PC-9 (cell line): ENCODE measurements around the gene ABHD17A. TPM values are rescaled to one million over a fixed set of nuclear protein-coding genes. Genes with fewer than 3 reads are reported as not detected.

Experiments used
- BruUV-seq: library from RNA; stranded (reverse); fragments of 400-500 nt; replicated peaks from 2 replicates; lab custom pipeline; 2021; lab: Mats Ljungman, UMichigan
- CTCF ChIA-PET: fragments of 300-600 bp; sonication (Branson Sonifier 250); formaldehyde crosslinking; loops from one replicate; lab custom pipeline; 2022; ENCODE audit warnings: antibody characterized with exemption; lab: Charles Lee
- POLR2A ChIA-PET: fragments of 300-600 bp; sonication (Branson Sonifier 250); formaldehyde crosslinking; loops from one replicate; lab custom pipeline; 2022; ENCODE audit warnings: antibody characterized with exemption; ENCODE audit not compliant: unreplicated experiment; lab: Charles Lee
- DNase-seq, 2 experiments: peaks; one replicate each; pipeline versions ENCODE4 v3.0.0 to v3.0.0-alpha.2; 2015 to 2022; ENCODE audit warnings: mixed read lengths in 1 of 2
- H2AFZ ChIP-seq: fragments of 200-600 bp; sonication (generic); 2 replicates; pipeline ENCODE4 v1.8.1; 2017; ENCODE audit warnings: antibody characterized with exemption
- H3F3A ChIP-seq: fragments of 200-600 bp; sonication (generic); 2 replicates; pipeline ENCODE4 v1.8.1; 2017; ENCODE audit warnings: antibody characterized with exemption, mild to moderate bottlenecking, low read depth; ENCODE audit not compliant: insufficient read depth
- H3K27ac ChIP-seq: fragments of 200-600 bp; sonication (generic); 2 replicates; pipeline ENCODE4 v1.6.1; 2016; ENCODE audit warnings: mixed run types
- H3K27me3 ChIP-seq: fragments of 200-600 bp; sonication (generic); 2 replicates; pipeline ENCODE4 v1.6.1; 2016; ENCODE audit warnings: low read depth, mixed run types; ENCODE audit not compliant: insufficient read depth
- H3K36me3 ChIP-seq: fragments of 200-600 bp; sonication (generic); 2 replicates; pipeline ENCODE4 v1.6.1; 2016; ENCODE audit warnings: low read depth, mixed run types
- H3K4me1 ChIP-seq: fragments of 200-600 bp; sonication (generic); replicated peaks from 2 replicates; pipeline ENCODE4 v1.6.1; 2016; ENCODE audit warnings: mixed run types; ENCODE audit not compliant: insufficient read depth
- H3K4me2 ChIP-seq: fragments of 200-600 bp; sonication (generic); 2 replicates; pipeline ENCODE4 v1.6.1; 2017; ENCODE audit warnings: mixed run types
- H3K4me3 ChIP-seq: fragments of 200-600 bp; sonication (generic); 2 replicates; pipeline ENCODE4 v1.6.1; 2016; ENCODE audit warnings: mixed run types
- H3K79me2 ChIP-seq: fragments of 200-600 bp; sonication (generic); 2 replicates; pipeline ENCODE4 v1.6.1; 2017; ENCODE audit warnings: low read depth, mixed run types
- H3K9me2 ChIP-seq: fragments of 200-600 bp; sonication (generic); 2 replicates; pipeline ENCODE4 v1.8.1; 2017; ENCODE audit warnings: mild to moderate bottlenecking; ENCODE audit not compliant: insufficient read depth
- H3K9me3 ChIP-seq: fragments of 200-600 bp; sonication (generic); 2 replicates; pipeline ENCODE4 v1.8.1; 2016; ENCODE audit warnings: low read depth; ENCODE audit not compliant: insufficient read depth
- H4K20me1 ChIP-seq: fragments of 200-600 bp; sonication (generic); 2 replicates; pipeline ENCODE4 v1.8.1; 2017; ENCODE audit not compliant: insufficient read depth
- CTCF ChIP-seq: fragments of 200-600 bp; sonication (generic); conservative IDR thresholded peaks from 2 replicates; pipeline ENCODE4 v1.6.1; 2017; ENCODE audit warnings: mixed run types, antibody characterized with exemption, mild to moderate bottlenecking, moderate library complexity
- EZH2 ChIP-seq: fragments of 200-600 bp; sonication (generic); IDR thresholded peaks from 2 replicates; pipeline ENCODE4 v1.8.0; 2017; ENCODE audit warnings: antibody characterized with exemption, low read depth
- intact Hi-C: fragments of 100-400 bp; cut with micrococcal nuclease; formaldehyde crosslinking; loops from one replicate; pipeline ENCODE4 v1.10.0; 2022; ENCODE audit not compliant: unreplicated experiment
- total RNA-seq: library from RNA; stranded (reverse); gene quantifications from 2 replicates; pipeline ENCODE4 v1.2.3, GENCODE V29; 2021

ABHD17A gene
- total RNA-seq, 1 experiment from 2014 or later, result 35.9 TPM

- no peaks in the 10 kb centered on the region for H3K27me3 ChIP-seq
- ChIA-PET POLR2A (no interaction called here), CTCF (no interaction called here)
- H3K4me2 ChIP-seq, result no peak overlapping the region
- TF ChIP-seq EZH2 (no peak), CTCF (no peak)
- intact Hi-C loops, result loop anchor here (10.0 kb wide), 1 partner anchor 694 kb away; no protein-coding TSS in a partner anchor
- H3K27ac ChIP-seq, result no peak overlapping the region
- no peaks in the 10 kb centered on the region for H3K79me2 ChIP-seq
- no peak overlapping the region for H2AFZ ChIP-seq
- H3K4me1 ChIP-seq, result no peaks in the 10 kb centered on the region
- H3K9me2 ChIP-seq, result no peaks in the 10 kb centered on the region
- H4K20me1 ChIP-seq, result no peaks in the 10 kb centered on the region
- no peaks in the 10 kb centered on the region for H3K9me3 ChIP-seq
- BruUV-seq, result no TSS peak
- DNase-seq, result no peak
- H3F3A ChIP-seq, result no peaks in the 10 kb centered on the region
- no peaks in the 10 kb centered on the region for H3K36me3 ChIP-seq
- no peak overlapping the region for H3K4me3 ChIP-seq
These were observed 35.3 kb upstream of the ABHD17A start for GRCh38 chr19:1920644-1921043.

- Histone ChIP-seq H3K79me2 (no peaks in the 10 kb centered on the region), H3K27ac (no peak overlapping the region), H3K27me3 (no peaks in the 10 kb centered on the region), H3K4me3 (no peak overlapping the region), H2AFZ (no peak overlapping the region), H3K36me3 (no peaks in the 10 kb centered on the region), H3F3A (no peaks in the 10 kb centered on the region), H4K20me1 (0 out of 2 replicates have a peak, but pooled peaks cover 5% of the 10 kb centered on the region), H3K9me3 (no peaks in the 10 kb centered on the region), H3K4me2 (no peak overlapping the region), H3K4me1 (no peaks in the 10 kb centered on the region), H3K9me2 (no peaks in the 10 kb centered on the region)
- intact Hi-C loops, result no loop called here
- TF ChIP-seq CTCF (no peak), EZH2 (no peak)
- POLR2A ChIA-PET, result no interaction called here
- BruUV-seq, result no TSS peak
- DNase-seq, result no peak
- CTCF ChIA-PET, result no interaction called here
These were observed 33.7 kb upstream of the ABHD17A start for GRCh38 chr19:1918975-1919374.

GRCh38 chr19:1917926-1918325, 32.6 kb upstream of the ABHD17A start:
- TF ChIP-seq EZH2 (no peak), CTCF (no peak)
- Histone ChIP-seq H3K4me2 (no peak overlapping the region), H2AFZ (no peak overlapping the region), H3K27ac (no peak overlapping the region), H3K9me2 (no peaks in the 10 kb centered on the region), H3K9me3 (no peaks in the 10 kb centered on the region), H3K79me2 (no peaks in the 10 kb centered on the region), H3K4me3 (no peak overlapping the region), H3K36me3 (no peaks in the 10 kb centered on the region), H3K4me1 (no peaks in the 10 kb centered on the region), H3K27me3 (no peaks in the 10 kb centered on the region), H3F3A (no peaks in the 10 kb centered on the region), H4K20me1 (peaks cover 14% of the 10 kb centered on the region)
- BruUV-seq, result no TSS peak
- ChIA-PET CTCF (no interaction called here), POLR2A (no interaction called here)
- DNase-seq, result no peak
- intact Hi-C loops, result no loop called here
